ENCODE measurements around the gene CYBRD1. TPM values are rescaled to one million over a fixed set of nuclear protein-coding genes. Genes with fewer than 3 reads are reported as not detected.

Gene CYBRD1
- total and polyA plus RNA-seq, 12 donors = 17.6 to 346 (median 217) TPM

DNA sequence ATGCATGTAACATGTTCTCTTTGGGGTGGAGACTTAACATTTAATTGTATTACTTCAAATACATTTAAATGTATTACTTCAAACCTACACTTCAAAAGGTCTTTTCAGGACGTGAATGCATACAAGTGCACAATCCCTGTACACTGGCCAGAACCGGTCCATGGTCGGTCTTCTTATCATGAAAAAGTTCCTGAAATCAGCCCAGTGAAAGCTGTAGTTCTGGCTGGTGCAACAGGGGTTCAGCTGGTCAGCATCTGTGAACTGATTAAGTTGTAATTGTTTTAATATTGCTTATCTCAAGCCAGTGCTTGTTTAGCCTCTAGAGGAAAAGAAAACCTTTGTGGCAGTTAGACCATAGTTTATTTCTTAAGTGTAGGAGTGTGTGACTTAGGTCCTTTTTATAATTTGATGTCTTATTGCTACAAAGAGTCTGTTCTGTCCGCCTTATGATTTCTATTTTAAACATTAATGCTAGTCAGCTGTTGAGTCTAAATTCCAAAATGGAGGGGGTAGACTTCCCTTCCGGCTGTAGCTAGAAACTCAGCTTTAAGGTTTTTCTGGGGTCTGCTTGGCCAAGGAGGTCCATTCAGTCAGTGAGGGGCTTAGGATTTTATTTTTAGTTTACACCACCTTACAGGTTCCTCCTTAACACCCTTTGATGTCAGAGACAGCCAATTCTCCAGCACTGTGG is 768 bp upstream of the CYBRD1 start:
- Histone ChIP-seq H3K9me3 (replicated peaks in 1 of 3) (no peaks in the 10 kb centered on the region), H3K4me1 (replicated peaks in 1 of 2) (peaks cover 7 to 24% of the 10 kb centered on the region in 2 donors), H3K36me3 (replicated peaks in 1 of 2) (no peaks in the 10 kb centered on the region), H3K27ac (peak overlapping the region; percentile 60 to 95 (median 87)), H3K4me3 (peak overlapping the region in 1 of 4 donors; percentile 75), H3K27me3 (no peaks in the 10 kb centered on the region)
- 68 to 75% (median 71%) methylated on average over 5 of the region's 5 CpGs for WGBS, 4 donors
- intact Hi-C loops (cut with DNase I) = loop anchor here (10.0 kb wide), 1 partner anchor 87 kb away; the partner anchor contains the start of genes DCAF17 (in 2 of the 2) and METTL8 (in 2 of the 2)
- TF ChIP-seq, protein P1, sequence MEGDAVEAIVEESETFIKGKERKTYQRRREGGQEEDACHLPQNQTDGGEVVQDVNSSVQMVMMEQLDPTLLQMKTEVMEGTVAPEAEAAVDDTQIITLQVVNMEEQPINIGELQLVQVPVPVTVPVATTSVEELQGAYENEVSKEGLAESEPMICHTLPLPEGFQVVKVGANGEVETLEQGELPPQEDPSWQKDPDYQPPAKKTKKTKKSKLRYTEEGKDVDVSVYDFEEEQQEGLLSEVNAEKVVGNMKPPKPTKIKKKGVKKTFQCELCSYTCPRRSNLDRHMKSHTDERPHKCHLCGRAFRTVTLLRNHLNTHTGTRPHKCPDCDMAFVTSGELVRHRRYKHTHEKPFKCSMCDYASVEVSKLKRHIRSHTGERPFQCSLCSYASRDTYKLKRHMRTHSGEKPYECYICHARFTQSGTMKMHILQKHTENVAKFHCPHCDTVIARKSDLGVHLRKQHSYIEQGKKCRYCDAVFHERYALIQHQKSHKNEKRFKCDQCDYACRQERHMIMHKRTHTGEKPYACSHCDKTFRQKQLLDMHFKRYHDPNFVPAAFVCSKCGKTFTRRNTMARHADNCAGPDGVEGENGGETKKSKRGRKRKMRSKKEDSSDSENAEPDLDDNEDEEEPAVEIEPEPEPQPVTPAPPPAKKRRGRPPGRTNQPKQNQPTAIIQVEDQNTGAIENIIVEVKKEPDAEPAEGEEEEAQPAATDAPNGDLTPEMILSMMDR (IDR thresholded peaks at IDR 0.05) = no peak
- TF ChIP-seq POLR2A (IDR thresholded peaks at IDR 0.05) = no peak
- DNase-seq = no peak

- peaks cover 7 to 24% of the 10 kb centered on the region in 2 donors for H3K4me1 ChIP-seq (replicated peaks in 1 of 2)
- H3K9me3 ChIP-seq (replicated peaks in 1 of 3) = no peaks in the 10 kb centered on the region
- DNase-seq = peak in 5 of 7 donors; percentile 32 to 49 (median 47)
- H3K27ac ChIP-seq = peak overlapping the region; percentile 71 to 95 (median 87)
- 0 to 1% (median 0%) methylated on average over 1 to 29 of the region's 29 CpGs for WGBS, 4 donors
- peak overlapping the region; percentile 70 to 98 (median 74) for H3K4me3 ChIP-seq
- TF ChIP-seq, protein P1 (IDR thresholded peaks at IDR 0.05) = no peak
- TF ChIP-seq POLR2A (IDR thresholded peaks at IDR 0.05) = no peak
- intact Hi-C loops (cut with DNase I) = loop anchor here (10.0 kb wide), 1 partner anchor 88 kb away; the partner anchor contains the start of genes DCAF17 (in 2 of the 2) and METTL8 (in 2 of the 2)
- H3K27me3 ChIP-seq = no peaks in the 10 kb centered on the region
- H3K36me3 ChIP-seq (replicated peaks in 1 of 2) = no peaks in the 10 kb centered on the region
These were observed 464 bp downstream of the CYBRD1 start for GRCh38 chr2:171522788-171523087.

GRCh38 chr2:171523088-171524017 is 1.1 kb downstream of the CYBRD1 start:
- WGBS, 4 donors = 0 to 1% (median 0%) methylated on average over 25 to 62 of the region's 62 CpGs
- H3K36me3 ChIP-seq (replicated peaks in 1 of 2) = no peaks in the 10 kb centered on the region
- H3K27ac ChIP-seq = peak overlapping the region; percentile 71 to 95 (median 87)
- intact Hi-C loops (cut with DNase I) = loop anchor here (10.0 kb wide), 1 partner anchor 89 kb away; the partner anchor contains the start of genes DCAF17 (in 2 of the 2) and METTL8 (in 2 of the 2)
- TF ChIP-seq, protein P1 (IDR thresholded peaks at IDR 0.05) = no peak
- TF ChIP-seq POLR2A (IDR thresholded peaks at IDR 0.05) = peak; percentile 27 to 74
- H3K4me3 ChIP-seq = peak overlapping the region; percentile 70 to 98 (median 74)
- peaks cover 7 to 24% of the 10 kb centered on the region in 2 donors for H3K4me1 ChIP-seq (replicated peaks in 1 of 2)
- no peaks in the 10 kb centered on the region for H3K27me3 ChIP-seq
- H3K9me3 ChIP-seq (replicated peaks in 1 of 3) = no peaks in the 10 kb centered on the region
- DNase-seq = peak; percentile 72 to 89 (median 86)

DNA sequence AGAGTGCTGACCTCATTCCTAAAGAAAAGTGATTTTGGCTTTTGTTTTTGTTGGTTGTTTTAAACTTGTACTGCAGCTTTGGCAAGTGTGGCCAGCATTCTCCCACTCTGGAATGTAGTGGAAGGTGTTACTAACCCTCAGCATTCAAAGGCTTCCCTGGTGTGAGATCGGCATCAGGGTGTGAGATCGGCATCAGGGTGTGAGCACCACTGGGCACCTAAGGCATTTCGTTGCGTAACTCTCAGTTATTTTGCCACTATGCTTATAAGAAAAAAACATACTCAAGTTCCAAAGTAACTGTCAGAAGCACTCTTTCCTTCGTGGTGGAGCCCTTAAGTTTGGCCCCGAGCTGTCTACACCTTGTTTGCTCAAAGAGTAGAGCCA is 1.7 kb downstream of the CYBRD1 start:
- TF ChIP-seq, protein P1 (IDR thresholded peaks at IDR 0.05) = no peak
- no peak for TF ChIP-seq POLR2A (IDR thresholded peaks at IDR 0.05)
- intact Hi-C loops (cut with DNase I) = loop anchor here (10.0 kb wide), 1 partner anchor 89 kb away; the partner anchor contains the start of genes DCAF17 (in 2 of the 2) and METTL8 (in 2 of the 2)
- H3K4me1 ChIP-seq (replicated peaks in 1 of 2) = peaks cover 7 to 24% of the 10 kb centered on the region in 2 donors
- no peaks in the 10 kb centered on the region for H3K36me3 ChIP-seq (replicated peaks in 1 of 2)
- peak in 3 of 7 donors; percentile 23 to 41 (median 27) for DNase-seq
- H3K4me3 ChIP-seq = peak overlapping the region in 2 of 4 donors; percentile 72 to 75
- 13 to 27% (median 22%) methylated on average over 5 to 6 of the region's 6 CpGs for WGBS, 4 donors
- H3K27ac ChIP-seq = peak overlapping the region; percentile 71 to 95 (median 87)
- H3K27me3 ChIP-seq = no peaks in the 10 kb centered on the region
- H3K9me3 ChIP-seq (replicated peaks in 1 of 3) = no peaks in the 10 kb centered on the region
